Measurements from ENCODE around the gene RPRD1A.
A peak's percentile ranks its signal among the peaks of the same experiment; 100 is the strongest.
"Not testable (repeated sequence)": the region's sequence is repeated elsewhere in the genome, so short reads cannot be mapped to it uniquely, and the experiment has no call there.

The RPRD1A gene

DNA sequence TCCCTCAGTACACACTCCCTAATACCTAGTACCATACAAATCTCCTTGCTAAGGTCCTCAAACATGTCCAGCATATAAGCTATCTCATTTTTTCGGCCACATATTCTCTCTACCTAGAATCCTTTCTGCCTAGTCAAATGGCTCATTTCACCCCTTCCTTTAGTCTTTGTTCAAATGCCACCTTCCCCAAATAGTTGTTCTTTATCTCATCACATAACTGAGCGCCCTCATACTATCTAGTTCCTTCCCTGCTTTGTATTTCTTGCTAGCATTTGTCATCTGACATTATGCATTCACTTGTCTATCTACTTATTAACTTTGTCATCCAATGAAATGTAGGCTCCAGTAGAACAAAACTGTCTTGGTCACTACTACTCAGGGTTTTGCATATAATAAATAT is 35.5 kb downstream of the RPRD1A start:
- DNase-seq (ENCODE audit: low read depth in 1 of 2, low spot score in 1 of 2) = no peak

DNA sequence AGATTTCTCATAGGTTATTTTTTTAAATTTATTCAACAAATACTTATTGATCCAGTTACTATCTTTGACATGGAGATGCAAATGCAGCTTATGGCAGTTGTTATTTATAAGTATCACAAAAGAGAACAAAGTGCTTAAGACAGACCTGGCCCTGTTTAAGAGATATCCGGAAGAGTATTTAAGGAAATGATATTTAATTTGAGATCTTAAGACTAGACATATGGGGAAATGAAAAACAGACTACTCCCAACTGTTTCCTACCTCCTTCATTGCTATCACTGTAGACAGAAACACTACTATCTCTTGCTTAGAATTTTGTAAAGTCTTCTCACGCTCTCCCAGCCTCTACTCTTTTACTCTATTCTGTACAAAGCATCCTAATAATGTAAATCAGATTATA is 36.0 kb downstream of the RPRD1A start:
- DNase-seq (ENCODE audit: low read depth in 1 of 2, low spot score in 1 of 2) = no peak

DNA sequence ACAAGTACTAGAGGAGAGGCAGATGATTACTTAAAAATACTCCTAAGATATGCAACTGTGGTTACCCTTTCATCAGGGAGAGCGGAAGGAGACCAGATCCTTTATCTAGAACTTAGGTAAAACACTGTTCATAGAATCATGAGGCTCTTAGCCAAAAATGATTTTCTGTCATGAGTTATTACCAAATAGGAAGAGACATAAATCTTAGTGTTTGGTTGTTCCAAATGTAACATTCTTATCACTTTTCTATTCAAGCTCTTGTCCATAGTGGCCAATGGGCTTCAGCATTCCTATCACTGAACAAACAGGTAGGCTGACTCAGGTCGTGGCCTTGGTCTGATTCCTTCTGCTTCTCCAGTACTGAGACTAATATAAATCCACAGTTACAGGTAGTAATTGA is 38.5 kb downstream of the RPRD1A start:
- no peak for DNase-seq (ENCODE audit: low read depth in 1 of 2, low spot score in 1 of 2)

DNA sequence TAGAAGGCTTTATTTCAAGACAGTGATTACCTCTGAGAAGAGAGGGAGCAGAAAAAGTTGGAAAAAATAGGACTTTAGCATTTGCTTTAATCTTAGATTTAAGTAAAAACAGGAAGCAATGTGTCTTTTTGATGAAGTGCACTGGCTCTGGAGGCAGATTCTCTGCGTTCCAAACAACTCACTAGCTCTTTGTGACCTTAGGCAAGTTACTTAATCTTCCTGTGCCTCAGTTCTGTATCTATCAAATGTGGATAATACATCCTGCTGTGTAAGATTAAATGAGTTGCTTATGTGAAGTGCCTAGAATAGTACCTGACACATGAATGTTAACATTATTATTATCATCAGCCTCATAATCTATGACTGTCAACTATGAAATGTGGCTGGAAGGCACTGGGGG is 42.3 kb downstream of the RPRD1A start:
- DNase-seq (ENCODE audit: low read depth in 1 of 2, low spot score in 1 of 2) = no peak

DNA sequence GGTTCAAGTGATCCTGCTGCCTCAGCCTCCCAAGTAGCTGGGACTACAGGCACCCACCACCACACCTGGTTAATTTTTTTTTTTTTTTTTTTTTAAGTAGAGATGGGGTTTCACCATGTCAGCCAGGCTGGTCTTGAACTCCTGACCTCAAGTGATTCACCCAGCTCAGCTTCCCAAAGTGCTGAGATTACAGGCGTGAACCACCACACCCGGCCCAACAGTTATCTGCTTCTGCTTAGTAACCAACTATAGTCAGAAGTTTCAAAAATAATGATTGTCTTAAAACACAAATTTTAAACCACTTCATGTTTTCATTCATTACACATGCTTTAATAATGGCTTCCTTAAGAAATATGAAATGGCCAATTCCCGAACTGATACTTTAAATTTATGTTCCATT is 43.1 kb downstream of the RPRD1A start:
- DNase-seq (ENCODE audit: low read depth in 1 of 2, low spot score in 1 of 2) = not testable (repeated sequence)

DNA sequence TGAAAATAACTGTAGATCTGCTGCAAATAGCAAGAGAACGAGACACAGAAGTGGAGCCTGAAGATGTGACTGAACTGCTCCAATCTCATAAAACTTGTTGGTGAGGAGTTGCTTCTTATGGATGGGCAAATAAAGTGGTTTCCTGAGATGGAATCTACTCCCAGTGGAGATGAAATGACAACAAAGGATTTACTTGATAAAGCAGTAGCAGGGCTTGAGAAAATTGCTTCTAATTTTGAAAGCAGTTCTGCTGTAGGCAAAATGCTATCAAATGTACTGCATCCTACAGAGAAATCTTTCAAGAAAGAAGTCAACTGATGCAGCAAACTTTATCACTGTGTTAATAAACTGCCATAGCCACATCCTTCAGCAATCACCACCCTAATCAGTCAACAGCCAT is 44.0 kb downstream of the RPRD1A start:
- DNase-seq (ENCODE audit: low read depth in 1 of 2, low spot score in 1 of 2) = no peak

DNA sequence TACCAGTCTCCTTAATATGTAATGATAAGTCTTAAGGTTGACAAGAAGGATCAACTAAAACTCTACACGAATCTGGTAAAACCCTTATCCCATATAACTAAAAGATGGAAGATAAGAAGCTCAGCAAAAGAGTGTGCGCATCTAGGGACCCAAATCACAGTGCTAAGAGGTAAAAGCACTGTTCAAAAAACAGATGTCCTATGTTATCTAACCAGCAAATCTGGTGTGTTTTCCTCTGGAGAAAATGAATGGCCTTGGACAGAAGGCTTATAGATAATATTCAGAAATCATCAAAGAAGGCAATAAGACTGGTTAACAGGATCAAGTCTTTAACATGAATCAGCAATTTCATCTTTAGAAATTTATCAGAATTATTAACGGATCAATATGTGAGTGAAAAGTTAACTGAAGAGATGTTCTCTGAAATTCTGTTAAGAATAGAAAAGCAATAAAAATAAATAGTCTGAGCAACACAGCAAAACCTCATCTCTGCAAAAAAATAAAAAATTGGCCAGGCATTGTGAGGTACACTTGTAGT is 47.1 kb downstream of the RPRD1A start:
- no peak for DNase-seq (ENCODE audit: low read depth in 1 of 2, low spot score in 1 of 2)

DNA sequence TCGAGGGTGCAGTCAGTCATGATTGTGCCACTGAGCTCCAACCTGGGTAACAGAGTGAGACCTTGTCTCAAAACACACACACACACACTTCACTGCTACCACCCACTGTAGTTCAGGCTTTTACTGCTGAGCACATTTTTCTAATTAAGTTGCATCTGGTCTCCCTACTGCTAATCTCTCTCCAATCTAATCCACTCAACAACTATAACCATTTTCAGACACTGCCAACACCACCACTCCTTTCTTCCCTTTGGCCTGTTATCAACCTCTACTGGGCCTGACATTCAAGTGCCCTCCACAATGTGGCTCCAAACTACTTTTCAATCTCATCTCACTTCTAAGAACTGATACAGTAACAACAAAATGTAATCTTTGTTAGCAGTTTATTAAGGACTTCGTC is 50.1 kb downstream of the RPRD1A start:
- DNase-seq (ENCODE audit: low read depth in 1 of 2, low spot score in 1 of 2) = no peak

DNA sequence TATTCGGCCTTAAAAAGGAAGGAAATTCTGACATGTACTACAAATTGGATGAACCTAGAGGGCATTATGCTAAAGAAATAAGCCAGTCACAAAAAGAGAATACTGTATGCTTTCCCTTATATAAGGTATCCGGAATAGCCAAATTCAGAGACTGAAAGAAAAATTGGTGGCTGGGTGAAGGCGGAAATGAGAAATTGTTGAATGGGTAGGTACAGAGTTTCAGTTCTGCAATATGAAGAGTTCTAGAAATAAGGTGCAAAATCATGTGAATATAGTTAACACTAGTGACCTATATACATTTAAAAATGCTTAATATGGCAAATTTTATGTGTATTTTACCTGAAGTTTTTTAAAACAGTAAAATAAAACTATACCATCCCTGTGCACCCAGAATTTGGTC is 51.7 kb downstream of the RPRD1A start:
- no peak for DNase-seq (ENCODE audit: low read depth in 1 of 2, low spot score in 1 of 2)

DNA sequence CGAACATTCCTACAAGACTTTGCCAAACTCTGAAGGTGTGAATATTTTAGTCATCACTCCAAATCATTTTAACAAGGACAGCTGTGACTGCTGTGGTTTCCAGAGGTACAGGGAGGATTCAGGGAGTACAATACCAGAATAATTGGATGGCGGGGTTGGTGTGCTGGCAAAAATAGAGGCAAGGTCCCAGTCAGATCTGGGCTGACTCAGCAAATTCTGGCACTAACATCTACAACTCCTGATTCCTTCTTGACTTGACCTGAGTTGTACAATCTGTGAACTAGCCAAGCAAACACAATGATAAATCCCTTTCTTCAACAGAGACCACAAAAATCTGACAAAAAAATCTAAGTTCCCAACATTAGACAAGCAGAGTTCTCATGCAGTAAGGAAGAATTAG is 54.5 kb downstream of the RPRD1A start:
- DNase-seq (ENCODE audit: low read depth in 1 of 2, low spot score in 1 of 2) = no peak

DNA sequence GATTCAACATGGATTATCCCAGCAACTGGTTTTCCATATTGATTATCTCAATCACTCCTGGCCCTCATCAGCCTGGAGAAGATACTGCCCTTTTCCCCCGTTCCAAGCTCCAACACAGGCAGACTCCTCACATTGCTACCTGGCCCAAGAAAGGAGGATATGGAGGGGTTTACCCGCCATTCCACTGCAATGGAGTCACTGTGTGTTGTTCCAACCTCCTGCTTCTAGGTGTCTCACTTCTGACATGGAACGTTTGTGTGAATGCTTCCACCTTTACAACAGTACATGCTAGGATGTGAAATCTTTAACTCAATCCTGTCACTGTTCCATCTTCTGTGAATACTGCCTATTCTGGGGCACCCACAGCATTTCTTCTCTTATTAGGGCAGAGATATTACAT is 58.1 kb downstream of the RPRD1A start:
- no peak for DNase-seq (ENCODE audit: low read depth in 1 of 2, low spot score in 1 of 2)

DNA sequence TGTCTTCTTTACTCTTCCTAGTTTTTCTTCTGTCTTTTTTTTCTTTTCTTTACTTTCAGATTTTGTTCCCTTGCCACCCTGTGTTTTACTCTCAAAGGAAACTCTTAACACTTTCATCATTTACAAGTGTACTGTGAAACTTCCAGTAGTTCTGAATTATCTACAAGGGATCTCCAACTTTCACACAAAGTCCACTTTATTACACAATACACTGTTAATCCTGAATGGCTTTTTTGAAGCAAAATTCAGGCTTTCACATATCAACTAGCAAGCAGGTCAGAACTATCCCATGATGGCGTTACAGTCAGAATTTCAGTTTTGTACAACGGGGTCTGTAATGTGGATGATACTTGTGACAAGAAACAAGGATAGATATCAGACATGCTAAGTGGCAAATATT is 60.4 kb downstream of the RPRD1A start:
- DNase-seq (ENCODE audit: low read depth in 1 of 2, low spot score in 1 of 2) = no peak

DNA sequence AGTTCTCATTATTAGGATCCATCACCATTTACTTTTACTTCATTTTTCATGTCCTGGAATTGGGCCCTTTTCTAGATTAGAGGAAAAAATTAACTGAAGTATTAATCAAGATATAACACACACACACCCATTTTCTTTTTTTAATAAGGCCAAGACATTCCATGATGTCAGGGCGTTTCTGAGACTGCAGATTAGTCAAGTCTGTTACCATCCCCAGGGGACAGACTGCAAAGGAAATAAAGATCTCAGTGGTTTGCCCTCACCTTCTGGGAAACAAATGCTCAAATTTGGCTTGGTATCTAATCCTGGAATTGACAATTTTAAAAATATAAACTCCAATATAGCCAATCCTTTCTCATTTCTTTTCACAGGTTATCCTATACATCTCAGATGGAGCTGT is 67.4 kb downstream of the RPRD1A start:
- DNase-seq (ENCODE audit: low read depth in 1 of 2, low spot score in 1 of 2) = no peak

DNA sequence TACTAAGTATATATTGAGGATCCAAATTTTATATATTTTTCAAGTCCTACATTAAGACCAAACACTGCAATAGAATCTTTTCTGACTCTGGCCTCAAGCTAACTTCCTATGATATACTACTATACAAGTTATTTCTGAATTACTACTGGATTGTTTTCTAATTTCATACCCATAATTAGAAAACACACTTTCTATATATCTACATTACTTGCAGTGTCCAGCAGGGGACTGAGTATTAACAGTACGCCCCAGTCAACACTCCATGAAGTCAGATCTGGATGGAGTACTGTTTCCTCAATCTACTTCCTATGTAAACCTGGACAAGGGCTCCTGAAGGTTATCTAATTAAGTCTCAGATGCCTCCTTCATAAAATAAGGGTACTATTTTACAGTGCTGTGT is 68.4 kb downstream of the RPRD1A start:
- no peak for DNase-seq (ENCODE audit: low read depth in 1 of 2, low spot score in 1 of 2)

DNA sequence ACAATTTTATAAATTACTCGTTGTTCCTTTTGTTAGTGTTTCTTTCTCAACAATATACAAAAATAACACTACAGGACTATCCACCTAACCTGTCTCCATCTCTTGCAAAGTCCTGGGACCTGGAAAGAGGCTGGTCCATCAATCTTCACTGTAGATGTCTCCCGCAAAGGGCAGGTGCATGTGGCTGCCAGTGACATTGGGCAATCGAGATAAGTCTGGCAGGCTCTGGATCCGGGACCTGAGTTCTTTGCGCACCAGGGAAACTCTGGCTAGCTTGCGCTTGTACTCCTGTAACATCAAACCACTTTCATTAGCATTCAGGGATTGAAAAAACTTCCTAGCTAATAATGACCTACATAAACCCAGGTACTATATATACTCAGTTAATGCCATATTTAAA is 74.3 kb downstream of the RPRD1A start:
- DNase-seq (ENCODE audit: low read depth in 1 of 2, low spot score in 1 of 2) = no peak

DNA sequence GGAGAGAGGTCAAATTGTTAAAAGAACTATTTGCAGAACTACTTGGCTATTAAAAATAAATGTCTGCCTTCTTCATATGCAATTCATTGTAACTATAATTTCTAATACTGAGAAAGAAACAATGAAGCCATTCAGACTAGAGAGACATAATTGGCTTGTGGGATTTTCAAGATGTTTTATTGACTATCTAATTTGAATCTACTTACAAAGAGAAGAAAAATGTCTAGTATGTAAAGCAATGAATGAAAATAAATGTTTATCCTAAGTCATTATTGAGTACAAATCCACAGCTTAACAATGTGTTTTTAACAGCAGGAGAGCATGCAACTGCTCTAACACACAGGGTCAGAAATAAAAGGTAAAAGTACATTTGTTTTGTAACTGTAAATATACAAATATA is 75.7 kb downstream of the RPRD1A start:
- no peak for DNase-seq (ENCODE audit: low read depth in 1 of 2, low spot score in 1 of 2)

DNA sequence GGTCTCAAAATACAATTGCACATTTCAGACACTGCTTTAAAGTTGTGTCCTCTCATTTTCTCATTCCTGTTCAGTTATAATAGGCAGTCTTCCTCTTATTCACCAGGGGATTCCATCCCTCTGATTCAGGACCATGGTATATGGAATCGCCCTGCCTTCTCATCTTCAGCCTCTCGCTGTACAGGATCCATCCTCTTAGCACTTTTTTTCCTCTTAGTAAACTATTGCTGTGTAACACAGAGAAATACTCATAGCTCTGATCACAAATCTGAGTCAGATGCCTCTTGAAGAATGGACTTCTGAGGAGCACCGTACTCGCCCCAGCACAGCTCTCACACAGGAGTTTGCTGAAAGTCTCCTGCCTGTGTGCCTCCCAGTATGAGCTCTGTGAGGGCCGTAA is 83.5 kb downstream of the RPRD1A start:
- DNase-seq (ENCODE audit: low read depth in 1 of 2, low spot score in 1 of 2) = no peak

DNA sequence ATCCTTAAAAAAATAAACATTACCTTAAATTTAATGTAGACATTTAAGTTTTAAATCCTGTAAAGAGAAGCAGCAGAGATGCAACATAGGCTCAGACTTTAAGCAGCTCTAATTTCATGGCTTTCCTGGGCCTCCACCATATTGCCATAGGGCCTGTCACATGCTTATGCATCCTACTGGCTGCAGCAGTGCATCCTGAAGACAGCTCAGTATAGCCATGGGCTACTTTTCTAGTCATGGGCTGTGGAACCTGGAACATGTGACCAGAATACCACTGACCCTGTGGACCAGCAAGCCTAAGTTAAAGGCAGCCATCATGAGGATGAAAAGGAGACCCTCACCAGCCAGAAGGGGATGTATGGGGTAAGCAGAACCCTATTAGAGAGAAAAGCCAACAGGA is 84.2 kb downstream of the RPRD1A start:
- DNase-seq (ENCODE audit: low read depth in 1 of 2, low spot score in 1 of 2) = no peak

DNA sequence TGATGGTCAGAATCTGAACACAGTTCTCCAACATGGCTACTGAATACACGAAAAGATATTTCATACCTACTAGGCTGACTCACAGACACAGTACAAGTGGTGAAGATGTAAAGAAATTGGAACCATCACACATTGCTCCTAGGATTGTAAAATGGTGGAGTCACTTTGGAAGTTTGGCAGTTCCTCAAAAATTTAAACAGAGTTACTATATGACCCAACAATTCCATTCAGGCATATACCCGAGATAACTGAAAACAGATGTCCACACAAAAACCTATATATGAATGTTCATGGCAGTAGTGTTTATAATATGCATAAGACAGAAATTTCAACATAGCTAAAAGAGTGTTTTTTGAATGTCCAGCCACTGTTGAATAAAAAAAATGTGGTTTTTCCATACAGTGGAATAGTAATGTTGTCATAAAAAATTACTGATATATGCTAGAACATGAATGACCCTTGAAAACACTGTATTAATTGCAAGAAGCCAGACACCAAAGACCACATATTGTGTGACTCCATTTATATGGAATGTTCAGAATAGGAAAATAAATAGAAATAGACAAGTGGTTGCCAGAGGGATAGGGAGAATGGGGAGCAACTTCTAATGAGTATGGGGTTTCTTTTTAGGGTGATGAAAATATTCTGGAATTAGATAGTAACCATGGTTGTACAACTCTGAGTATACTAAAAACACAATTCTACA is 84.8 kb downstream of the RPRD1A start:
- DNase-seq (ENCODE audit: low read depth in 1 of 2, low spot score in 1 of 2) = no peak

DNA sequence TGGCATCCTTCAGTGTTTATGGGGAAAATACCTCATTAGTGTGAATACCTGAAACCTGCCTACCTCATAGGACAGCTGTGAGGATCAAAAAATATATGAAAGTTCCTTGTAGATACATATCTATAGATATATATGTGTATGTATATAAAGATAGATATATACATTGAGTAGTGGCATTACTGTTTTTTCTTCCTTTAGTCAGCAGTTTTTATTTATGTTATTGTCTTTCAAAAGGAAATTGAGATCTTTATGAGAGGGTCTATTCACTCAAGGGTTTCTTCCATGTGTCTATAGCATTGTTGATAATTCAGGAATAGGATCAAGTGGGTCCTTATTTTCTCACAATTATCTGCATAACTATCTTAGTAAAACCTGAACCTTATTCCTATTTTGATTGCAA is 88.2 kb downstream of the RPRD1A start:
- no peak for DNase-seq (ENCODE audit: low read depth in 1 of 2, low spot score in 1 of 2)

DNA sequence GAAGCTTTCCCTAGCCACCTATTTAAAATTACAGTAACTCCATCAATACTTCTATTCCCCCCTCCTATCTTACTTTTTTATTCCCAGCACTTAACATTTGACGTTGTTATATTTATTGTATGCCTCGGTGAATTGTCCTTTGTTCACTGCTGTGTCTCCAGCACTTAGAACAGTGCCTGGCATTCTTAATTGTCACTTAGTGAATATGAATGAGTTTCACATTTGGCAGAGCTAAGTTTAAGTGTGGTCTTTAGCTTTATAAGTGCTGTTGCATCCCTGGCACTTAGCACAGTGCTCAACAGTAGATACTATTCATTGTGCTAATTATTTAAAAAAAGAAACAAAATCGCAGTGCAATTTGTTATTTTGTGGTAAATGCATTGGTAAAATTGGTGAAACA is 93.2 kb downstream of the RPRD1A start:
- no peak for DNase-seq (ENCODE audit: low read depth in 1 of 2, low spot score in 1 of 2)

DNA sequence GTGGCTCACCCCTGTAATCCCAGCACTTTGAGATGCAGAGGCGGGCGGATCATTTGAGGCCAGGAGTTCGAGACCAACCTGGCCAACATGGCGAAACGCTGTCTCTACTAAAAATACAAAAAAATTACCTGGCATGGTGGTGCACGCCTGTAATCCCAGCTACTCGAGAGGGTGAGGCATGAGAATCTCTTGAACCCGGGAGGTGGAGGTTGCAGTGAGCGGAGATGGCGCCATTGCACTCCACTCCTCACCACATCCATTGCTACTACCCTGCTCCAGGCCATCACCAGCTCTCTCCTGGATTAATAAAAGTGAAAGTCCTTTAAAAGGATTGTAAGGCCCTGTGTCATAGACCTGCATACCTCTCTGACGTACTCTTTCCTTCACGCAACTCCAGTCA is 93.7 kb downstream of the RPRD1A start:
- DNase-seq (ENCODE audit: low read depth in 1 of 2, low spot score in 1 of 2) = no peak

DNA sequence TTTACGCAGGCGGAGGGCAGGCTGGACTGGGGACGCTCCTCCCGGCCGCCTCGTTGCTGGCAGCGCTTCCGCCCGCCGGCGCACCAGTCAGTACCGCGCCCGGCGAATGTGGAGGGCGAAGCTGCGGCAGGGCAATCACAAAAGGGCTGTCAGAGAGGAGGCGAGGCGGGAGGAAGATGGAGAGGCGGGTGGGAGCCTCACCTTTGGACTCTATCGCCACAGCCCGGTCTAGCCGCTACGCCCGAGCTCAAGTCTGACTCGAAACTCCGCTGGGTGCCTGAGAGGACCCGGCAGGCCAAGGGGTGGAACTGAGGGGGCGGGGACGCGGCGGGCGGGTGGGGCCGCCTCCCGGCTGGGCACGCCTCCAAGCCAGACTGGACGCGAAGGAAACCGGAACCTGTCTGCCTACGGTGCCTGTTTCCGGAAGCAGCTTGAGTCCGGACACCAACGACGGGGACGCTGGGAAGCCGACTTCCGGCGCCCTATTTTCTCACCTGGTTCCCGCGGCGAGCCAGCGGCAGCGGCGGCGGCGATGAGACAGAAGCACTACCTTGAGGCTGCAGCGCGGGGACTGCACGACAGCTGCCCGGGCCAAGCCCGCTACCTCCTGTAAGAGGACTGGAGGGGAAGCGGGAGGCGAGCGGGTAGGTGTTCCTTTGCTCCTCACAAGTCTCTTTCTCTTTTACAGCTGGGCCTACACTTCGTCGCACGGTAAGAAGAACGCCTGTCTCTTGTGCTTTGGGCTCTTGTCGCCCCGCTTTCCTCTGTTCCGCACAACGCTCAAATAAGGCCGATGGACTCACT is 95.0 kb downstream of the RPRD1A start, which contains the start of gene RMP24:
RMP24 (plus strand) TSS at position 483 of the 804 bp plus-strand sequence.
- peak; percentile 88 to 94 for DNase-seq (ENCODE audit: low read depth in 1 of 2, low spot score in 1 of 2)
